C4-2B (cell line): ENCODE measurements around the gene FOXJ3.

Experiments
- CTCF ChIP-seq: fragments of 450-650 bp; conservative IDR thresholded peaks from 2 replicates; pipeline ENCODE4 v1.5.1; 2017; ENCODE audit warnings: mild to moderate bottlenecking
- ZFX ChIP-seq: fragments of 450-650 bp; IDR thresholded peaks from 2 replicates; pipeline ENCODE4 v1.6.1; 2017

GRCh38 chr1:42179275-42179674 is 155.8 kb downstream of the FOXJ3 start:
- TF ChIP-seq CTCF: no peak
- no peak for TF ChIP-seq ZFX
